Mesodermal cell (in vitro differentiated cells): ENCODE results near the gene PGA5.

ENCODE experiments used
- H3K27ac ChIP-seq: 2 replicates; pipeline ENCODE4 v1.7.0; 2013; ENCODE audit warnings: mild to moderate bottlenecking, low read depth, low read length, moderate library complexity; ENCODE audit not compliant: severe bottlenecking
- H3K36me3 ChIP-seq: 2 replicates; pipeline ENCODE4 v1.7.1; 2013; ENCODE audit warnings: mild to moderate bottlenecking, low read length, moderate library complexity; ENCODE audit not compliant: control insufficient read depth, insufficient read depth
- H3K4me1 ChIP-seq: one replicate; pipeline ENCODE4 v1.7.1; 2013; ENCODE audit warnings: mild to moderate bottlenecking, low read length; ENCODE audit not compliant: insufficient read depth, control insufficient read depth, poor library complexity, severe bottlenecking
- H3K4me3 ChIP-seq: 2 replicates; pipeline ENCODE4 v1.7.0; 2013; ENCODE audit warnings: low read length, control low read depth, mild to moderate bottlenecking; ENCODE audit not compliant: insufficient read depth, poor library complexity, severe bottlenecking; ENCODE audit errors: extremely low read depth
- H3K9me3 ChIP-seq: 2 replicates; pipeline ENCODE4 v1.7.1; 2013; ENCODE audit warnings: mild to moderate bottlenecking, low read length, moderate library complexity; ENCODE audit not compliant: control insufficient read depth
- WGBS, 2 experiments: methylation state at CpG; one replicate each; pipeline ENCODE4 v1.1.5; 2013; ENCODE audit warnings: missing lambda C conversion rate in 2 of 2; ENCODE audit not compliant: insufficient coverage in 2 of 2; 5-methylcytosine and 5-hydroxymethylcytosine counted together

The PGA5 gene

GRCh38 chr11:61279934-61280659 lies 39.1 kb downstream of the PGA5 start:
- Histone ChIP-seq H3K9me3 (no peaks in the 10 kb centered on the region), H3K4me1 (no peaks in the 10 kb centered on the region), H3K4me3 (no peak overlapping the region), H3K36me3 (peaks cover 72% of the 10 kb centered on the region), H3K27ac (no peak overlapping the region)
- WGBS, 2 experiments, result 83 to 87% methylated on average over 9 to 10 of the region's 12 CpGs

- Histone ChIP-seq H3K4me1 (no peaks in the 10 kb centered on the region), H3K27ac (no peak overlapping the region), H3K9me3 (no peaks in the 10 kb centered on the region), H3K36me3 (peaks cover 72% of the 10 kb centered on the region), H3K4me3 (no peak overlapping the region)
- 86 to 89% methylated on average over 16 to 18 of the region's 20 CpGs for whole genome bisulfite sequencing, 2 experiments
These were observed 40.1 kb downstream of the PGA5 start for GRCh38 chr11:61280883-61281580.

- no peak overlapping the region for H3K4me3 ChIP-seq
- no peaks in the 10 kb centered on the region for H3K4me1 ChIP-seq
- no peak overlapping the region for H3K27ac ChIP-seq
- 41 to 47% methylated on average over 28 to 29 of the region's 35 CpGs for WGBS, 2 experiments
- no peaks in the 10 kb centered on the region for H3K9me3 ChIP-seq
- H3K36me3 ChIP-seq, result peaks cover 76% of the 10 kb centered on the region
These were observed 40.7 kb downstream of the PGA5 start for GRCh38 chr11:61281581-61282250.

- no peaks in the 10 kb centered on the region for H3K4me1 ChIP-seq
- WGBS, 2 experiments, result 90 to 98% methylated on average over 3 to 4 of the region's 4 CpGs
- H3K36me3 ChIP-seq, result peaks cover 87% of the 10 kb centered on the region
- H3K27ac ChIP-seq, result no peak overlapping the region
- H3K9me3 ChIP-seq, result no peaks in the 10 kb centered on the region
- no peak overlapping the region for H3K4me3 ChIP-seq
These were observed 42.6 kb downstream of the PGA5 start for GRCh38 chr11:61283613-61284012.

- WGBS, 2 experiments, result 92 to 98% methylated on average over 12 to 14 of the region's 14 CpGs
- Histone ChIP-seq H3K36me3 (peaks cover 84% of the 10 kb centered on the region), H3K27ac (no peak overlapping the region), H3K4me3 (no peak overlapping the region), H3K9me3 (no peaks in the 10 kb centered on the region), H3K4me1 (no peaks in the 10 kb centered on the region)
These were observed 46.5 kb downstream of the PGA5 start for GRCh38 chr11:61287338-61287977.

GRCh38 chr11:61290905-61291690 lies 50.1 kb downstream of the PGA5 start:
- Histone ChIP-seq H3K9me3 (no peaks in the 10 kb centered on the region), H3K27ac (no peak overlapping the region), H3K36me3 (peaks cover 49% of the 10 kb centered on the region), H3K4me1 (peaks cover 4% of the 10 kb centered on the region), H3K4me3 (no peak overlapping the region)
- WGBS, 2 experiments, result 94 to 97% methylated on average over 6 to 8 of the region's 12 CpGs

GRCh38 chr11:61292356-61292755 lies 51.4 kb downstream of the PGA5 start:
- H3K27ac ChIP-seq, result no peak overlapping the region
- H3K36me3 ChIP-seq, result peaks cover 39% of the 10 kb centered on the region
- peaks cover 8% of the 10 kb centered on the region for H3K4me1 ChIP-seq
- 83% methylated on average over 1 of the region's 2 CpGs; no CpG with 5 or more reads in 1 of the 2 experiments for WGBS, 2 experiments
- no peaks in the 10 kb centered on the region for H3K9me3 ChIP-seq
- H3K4me3 ChIP-seq, result no peak overlapping the region

GRCh38 chr11:61293867-61294716 lies 53.1 kb downstream of the PGA5 start:
- no peaks in the 10 kb centered on the region for H3K9me3 ChIP-seq
- H3K4me3 ChIP-seq, result peak overlapping the region; percentile 66
- WGBS, 2 experiments, result 3 to 5% methylated on average over 52 to 57 of the region's 60 CpGs
- peaks cover 36% of the 10 kb centered on the region for H3K36me3 ChIP-seq
- H3K27ac ChIP-seq, result peak overlapping the region; percentile 64
- H3K4me1 ChIP-seq, result peaks cover 18% of the 10 kb centered on the region

- 2 to 3% methylated on average over 75 to 91 of the region's 97 CpGs for WGBS, 2 experiments
- Histone ChIP-seq H3K4me1 (peaks cover 18% of the 10 kb centered on the region), H3K9me3 (no peaks in the 10 kb centered on the region), H3K36me3 (peaks cover 34% of the 10 kb centered on the region), H3K27ac (peak within 1 kb of the TSS; percentile 64), H3K4me3 (peak within 1 kb of the TSS; percentile 66)
These were observed 54.0 kb downstream of the PGA5 start, which contains the start of gene VWCE for GRCh38 chr11:61294717-61295595. Gene VWCE (minus strand): TSS chr11:61295316. CDS start chr11:61295037, 279 bp downstream.
